DOHH2 (cell line): Measurements from ENCODE around the gene MCAT.
A peak's percentile ranks its signal among the peaks of the same experiment; 100 is the strongest.

ENCODE experiments used
- H3F3A ChIP-seq: fragments of 200-600 bp; sonication (generic), shearing (Covaris generic); 2 replicates; pipeline ENCODE4 v1.6.0; 2016; ENCODE audit warnings: antibody characterized with exemption, mild to moderate bottlenecking; ENCODE audit not compliant: control insufficient read depth, insufficient read depth
- H3K27ac ChIP-seq: fragments of 200-600 bp; sonication (generic); 2 replicates; pipeline ENCODE4 v1.5.1; 2014; ENCODE audit warnings: low read depth, mild to moderate bottlenecking, low read length, moderate library complexity
- H3K27me3 ChIP-seq: fragments of 200-600 bp; sonication (generic); 2 replicates; pipeline ENCODE4 v1.6.1; 2014; ENCODE audit warnings: mild to moderate bottlenecking, low read length, mixed read lengths; ENCODE audit not compliant: control insufficient read depth
- H3K36me3 ChIP-seq: fragments of 200-600 bp; sonication (generic); 2 replicates; pipeline ENCODE4 v1.6.1; 2014; ENCODE audit warnings: mild to moderate bottlenecking, low read length, moderate library complexity, mixed read lengths; ENCODE audit not compliant: control insufficient read depth
- H3K4me1 ChIP-seq: fragments of 200-600 bp; sonication (generic); 2 replicates; pipeline ENCODE4 v1.6.1; 2014; ENCODE audit warnings: mild to moderate bottlenecking, low read length, mixed read lengths; ENCODE audit not compliant: control insufficient read depth
- H3K4me2 ChIP-seq: fragments of 200-600 bp; sonication (generic); 2 replicates; pipeline ENCODE4 v1.6.0; 2014; ENCODE audit warnings: mild to moderate bottlenecking, low read length, moderate library complexity
- H3K4me3 ChIP-seq: fragments of 200-600 bp; sonication (generic); 2 replicates; pipeline ENCODE4 v1.5.1; 2014; ENCODE audit warnings: mild to moderate bottlenecking, low read length, mixed read lengths
- H3K79me2 ChIP-seq: fragments of 200-600 bp; sonication (generic); 2 replicates; pipeline ENCODE4 v1.6.1; 2014; ENCODE audit warnings: mild to moderate bottlenecking, low read length, mixed read lengths; ENCODE audit not compliant: control insufficient read depth
- H3K9me2 ChIP-seq: fragments of 200-600 bp; sonication (generic); replicated peaks from 2 replicates; pipeline ENCODE4 v1.6.1; 2014; ENCODE audit warnings: mild to moderate bottlenecking, low read length, mixed read lengths; ENCODE audit not compliant: control insufficient read depth
- H3K9me3 ChIP-seq: fragments of 200-600 bp; sonication (generic); 2 replicates; pipeline ENCODE4 v1.6.1; 2014; ENCODE audit warnings: antibody characterized with exemption, low read length, mixed read lengths; ENCODE audit not compliant: control insufficient read depth, insufficient read depth
- H4K20me1 ChIP-seq: fragments of 200-600 bp; sonication (generic); 2 replicates; pipeline ENCODE4 v1.6.0; 2014; ENCODE audit warnings: low read depth, mild to moderate bottlenecking, antibody characterized with exemption, low read length, moderate library complexity; ENCODE audit not compliant: control insufficient read depth, insufficient read depth
- EZH2phosphoT487 ChIP-seq: fragments of 200-600 bp; sonication (generic); IDR thresholded peaks from 2 replicates; pipeline ENCODE4 v1.6.1; 2017; ENCODE audit warnings: borderline replicate concordance, mild to moderate bottlenecking, antibody characterized with exemption, low read length, moderate library complexity, mixed read lengths
- TF ChIP-seq, protein P1 (sequence below): fragments of 200-600 bp; sonication (generic); IDR thresholded peaks from one replicate; pipeline ENCODE4 v1.5.1; 2014; ENCODE audit warnings: antibody characterized with exemption, mild to moderate bottlenecking, low read depth, low read length; ENCODE audit not compliant: poor library complexity, severe bottlenecking

Gene MCAT

DNA sequence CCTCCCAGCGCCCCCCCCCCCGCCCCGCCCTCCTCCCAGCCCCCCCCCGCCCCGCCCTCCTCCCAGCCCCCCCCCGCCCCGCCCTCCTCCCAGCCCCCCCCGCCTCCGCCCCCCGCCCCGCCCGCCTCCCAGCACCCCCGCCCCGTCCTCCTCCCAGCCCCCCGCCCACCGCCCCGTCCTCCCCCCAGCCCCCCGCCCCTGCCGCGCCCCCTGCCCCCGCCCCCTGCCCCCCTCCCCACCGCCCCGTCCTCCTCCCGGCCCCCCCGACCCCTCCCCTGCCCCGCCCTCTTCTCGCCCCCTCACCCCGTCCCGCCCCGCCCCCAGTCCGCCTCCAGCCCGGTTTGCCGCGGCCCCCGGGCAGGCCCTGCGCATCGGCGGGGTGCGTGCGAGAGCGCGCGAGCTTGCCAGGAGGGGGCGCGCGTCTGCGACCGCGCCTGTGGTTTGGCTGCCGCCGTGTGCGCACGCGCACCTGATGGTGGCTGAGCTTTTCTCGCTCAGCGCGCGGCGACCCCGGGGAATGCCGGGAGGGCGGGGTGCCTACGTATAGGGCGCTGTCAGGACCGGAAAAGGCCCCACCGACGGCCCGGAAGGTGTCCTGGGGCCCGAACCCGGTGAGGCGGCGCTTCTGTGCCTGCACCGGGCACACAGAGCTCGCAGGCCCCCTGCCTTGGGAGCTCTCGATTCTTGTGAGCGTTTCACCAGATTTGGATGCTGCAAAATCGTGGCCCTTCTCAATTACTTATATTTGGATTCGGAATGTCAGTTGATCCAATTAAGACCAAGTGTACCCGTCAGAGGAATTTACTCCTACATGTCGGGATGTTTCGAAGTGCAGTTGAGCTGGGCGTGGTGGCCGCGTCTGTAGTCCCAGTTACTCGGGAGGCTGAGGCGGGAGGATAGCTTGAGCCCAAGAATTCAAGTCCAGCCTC lies 44.2 kb upstream of the MCAT start:
- Histone ChIP-seq H3K4me3 (peak overlapping the region; percentile 91), H3K79me2 (peaks cover 41% of the 10 kb centered on the region), H3K4me1 (peaks cover 16% of the 10 kb centered on the region), H3K4me2 (peak overlapping the region; percentile 97), H3F3A (peaks cover 4% of the 10 kb centered on the region; the same call in 1 of the 2 replicates), H4K20me1 (peaks cover 6% of the 10 kb centered on the region), H3K9me3 (no peaks in the 10 kb centered on the region), H3K9me2 (no peaks in the 10 kb centered on the region), H3K36me3 (peaks cover 35% of the 10 kb centered on the region), H3K27ac (peak overlapping the region; percentile 74), H3K27me3 (peaks cover 11% of the 10 kb centered on the region)
- no peak for TF ChIP-seq EZH2phosphoT487
- TF ChIP-seq, protein P1, sequence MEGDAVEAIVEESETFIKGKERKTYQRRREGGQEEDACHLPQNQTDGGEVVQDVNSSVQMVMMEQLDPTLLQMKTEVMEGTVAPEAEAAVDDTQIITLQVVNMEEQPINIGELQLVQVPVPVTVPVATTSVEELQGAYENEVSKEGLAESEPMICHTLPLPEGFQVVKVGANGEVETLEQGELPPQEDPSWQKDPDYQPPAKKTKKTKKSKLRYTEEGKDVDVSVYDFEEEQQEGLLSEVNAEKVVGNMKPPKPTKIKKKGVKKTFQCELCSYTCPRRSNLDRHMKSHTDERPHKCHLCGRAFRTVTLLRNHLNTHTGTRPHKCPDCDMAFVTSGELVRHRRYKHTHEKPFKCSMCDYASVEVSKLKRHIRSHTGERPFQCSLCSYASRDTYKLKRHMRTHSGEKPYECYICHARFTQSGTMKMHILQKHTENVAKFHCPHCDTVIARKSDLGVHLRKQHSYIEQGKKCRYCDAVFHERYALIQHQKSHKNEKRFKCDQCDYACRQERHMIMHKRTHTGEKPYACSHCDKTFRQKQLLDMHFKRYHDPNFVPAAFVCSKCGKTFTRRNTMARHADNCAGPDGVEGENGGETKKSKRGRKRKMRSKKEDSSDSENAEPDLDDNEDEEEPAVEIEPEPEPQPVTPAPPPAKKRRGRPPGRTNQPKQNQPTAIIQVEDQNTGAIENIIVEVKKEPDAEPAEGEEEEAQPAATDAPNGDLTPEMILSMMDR, result peak; percentile 34

DNA sequence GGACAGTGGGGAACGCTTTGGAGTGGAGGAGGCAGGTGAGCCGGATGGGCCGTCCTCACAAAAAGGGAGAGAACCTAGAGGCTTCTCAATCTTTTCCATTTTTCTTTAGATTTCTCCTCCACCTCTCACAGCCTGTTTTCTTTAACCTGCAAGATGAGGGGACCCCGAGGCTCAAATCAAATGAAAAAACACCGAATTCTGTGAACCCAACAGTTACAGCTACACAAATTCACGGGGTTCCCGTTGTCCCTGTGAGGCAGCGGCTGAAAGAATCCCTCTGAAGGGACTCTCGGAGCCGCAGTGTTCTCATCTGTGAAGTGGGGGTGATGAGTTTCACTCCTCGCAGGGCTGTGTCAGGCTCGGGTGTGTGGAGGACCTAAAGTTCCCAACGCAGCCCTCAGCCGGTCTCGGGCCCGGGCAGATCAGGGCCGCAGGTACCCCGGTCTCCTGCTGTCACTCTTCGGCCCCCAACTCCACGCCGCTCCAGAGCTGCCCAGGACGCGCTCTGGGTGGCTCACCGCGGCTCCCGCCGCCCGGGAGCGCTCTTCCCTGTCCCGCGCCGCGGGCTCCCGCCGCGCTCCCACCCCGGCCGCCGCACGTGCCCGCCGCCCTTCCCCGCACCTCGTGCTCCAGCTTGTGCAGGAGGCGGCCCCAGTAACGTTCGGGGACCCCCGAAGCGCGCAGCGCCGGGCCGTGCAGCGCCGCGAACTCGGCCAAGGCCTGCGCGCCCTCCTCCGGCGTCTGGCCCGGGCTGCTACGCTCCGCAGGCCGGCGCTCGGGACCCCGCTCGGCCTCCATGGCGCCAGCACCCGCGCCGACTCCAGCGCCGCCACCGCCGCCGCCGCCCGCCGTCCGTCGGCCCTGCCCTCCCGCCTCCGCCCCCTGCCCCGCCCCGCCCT lies 43.3 kb upstream of the MCAT start, which contains the start of gene TTLL12:
Gene TTLL12 (minus strand): TSS at position 863 of the 899 bp plus-strand sequence. CDS start 65 bp downstream, at position 798.
- Histone ChIP-seq H3K4me1 (peaks cover 16% of the 10 kb centered on the region), H3K9me3 (no peaks in the 10 kb centered on the region), H3K9me2 (no peaks in the 10 kb centered on the region), H3F3A (peaks cover 4% of the 10 kb centered on the region; the same call in 1 of the 2 replicates), H3K27ac (peak within 1 kb of the TSS; percentile 74), H3K4me2 (peak within 1 kb of the TSS; percentile 97), H3K79me2 (peaks cover 47% of the 10 kb centered on the region), H3K4me3 (peak within 1 kb of the TSS; percentile 95), H3K36me3 (peaks cover 43% of the 10 kb centered on the region), H3K27me3 (peaks cover 8% of the 10 kb centered on the region; the same call in 1 of the 2 replicates), H4K20me1 (peaks cover 6% of the 10 kb centered on the region)
- TF ChIP-seq, protein P1, result peak; percentile 18
- no peak for TF ChIP-seq EZH2phosphoT487

DNA sequence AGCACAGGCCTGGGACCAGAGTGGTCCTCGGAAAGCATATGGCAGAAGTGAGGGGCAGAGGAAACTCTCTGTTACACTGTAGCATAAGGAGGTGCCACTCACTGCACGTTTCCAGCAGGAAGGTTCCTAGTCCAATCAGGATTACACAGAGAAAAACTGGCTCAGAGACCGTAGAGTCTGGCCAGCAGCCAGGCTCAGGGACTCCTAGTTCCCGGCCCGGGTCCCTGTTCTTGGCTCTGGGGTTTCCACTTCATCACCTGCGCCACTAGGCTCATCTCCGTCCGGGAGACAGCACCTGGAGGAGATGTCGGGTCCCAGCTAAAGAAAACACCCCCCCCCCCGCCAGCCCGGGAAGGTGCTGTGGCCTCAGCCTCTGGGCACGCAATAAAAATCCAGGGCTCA lies 42.7 kb upstream of the MCAT start:
- H4K20me1 ChIP-seq, result peaks cover 6% of the 10 kb centered on the region
- no peaks in the 10 kb centered on the region for H3K9me2 ChIP-seq
- H3F3A ChIP-seq, result peaks cover 4% of the 10 kb centered on the region; the same call in 1 of the 2 replicates
- H3K27me3 ChIP-seq, result peaks cover 5% of the 10 kb centered on the region; the same call in 1 of the 2 replicates
- peaks cover 47% of the 10 kb centered on the region for H3K79me2 ChIP-seq
- H3K4me2 ChIP-seq, result peak overlapping the region; percentile 67
- H3K27ac ChIP-seq, result no peak overlapping the region
- H3K4me1 ChIP-seq, result peaks cover 16% of the 10 kb centered on the region
- TF ChIP-seq EZH2phosphoT487, result no peak
- TF ChIP-seq, protein P1, result no peak
- H3K9me3 ChIP-seq, result no peaks in the 10 kb centered on the region
- peak overlapping the region; percentile 95 for H3K4me3 ChIP-seq
- peaks cover 43% of the 10 kb centered on the region for H3K36me3 ChIP-seq
